NCI-H128 (cell line): ENCODE measurements around the gene MPRIP.

Experiments used
- DNase-seq: peaks from one replicate; lab custom pipeline; 2025; ENCODE audit not compliant: unreplicated experiment; lab: John Stamatoyannopoulos, UW

The MPRIP gene

GRCh38 chr17:17227608-17228520 lies 185.6 kb downstream of the MPRIP start:
- DNase-seq: no peak

- DNase-seq: no peak
Measured at GRCh38 chr17:17228521-17229279, 186.4 kb downstream of the MPRIP start.

GRCh38 chr17:17229416-17230384 lies 187.4 kb downstream of the MPRIP start:
- DNase-seq: no peak

GRCh38 chr17:17231621-17232302 lies 189.5 kb downstream of the MPRIP start:
- no peak for DNase-seq

- DNase-seq: no peak
Measured at GRCh38 chr17:17232303-17232621, 190.0 kb downstream of the MPRIP start.

- no peak for DNase-seq
Measured at GRCh38 chr17:17235212-17236174, 193.2 kb downstream of the MPRIP start.

- DNase-seq: no peak
Measured at GRCh38 chr17:17236295-17237025, 194.2 kb downstream of the MPRIP start.

GRCh38 chr17:17237026-17237799 lies 195.0 kb downstream of the MPRIP start, which contains the start of gene FLCN:
Gene FLCN, minus strand, starts transcription at chr17:17237168. Its CDS starts 9,031 bp downstream, at chr17:17228137.
- peak; percentile 72 for DNase-seq

DNA sequence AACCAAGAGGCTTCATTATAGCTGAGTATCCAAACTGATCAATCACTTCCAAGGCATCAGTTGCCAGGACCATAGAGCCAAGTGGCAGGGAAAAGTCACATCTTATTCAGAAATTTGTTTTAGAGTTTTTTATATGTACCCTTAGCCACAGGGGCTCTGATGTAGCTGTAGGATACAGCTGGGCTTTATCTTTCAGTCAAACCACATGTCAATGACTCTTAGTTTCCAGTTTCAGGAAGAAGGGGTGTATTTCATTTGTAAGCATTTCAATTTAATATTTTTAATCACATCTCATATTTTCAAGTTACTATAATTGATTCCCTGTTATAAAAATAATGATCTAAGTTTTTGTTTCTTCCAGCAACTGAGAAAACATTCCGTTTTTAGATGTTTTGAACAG lies 197.6 kb downstream of the MPRIP start:
- DNase-seq: no peak

GRCh38 chr17:17241656-17242055 lies 199.4 kb downstream of the MPRIP start:
- DNase-seq: no peak

GRCh38 chr17:17242246-17242645 lies 200.0 kb downstream of the MPRIP start:
- no peak for DNase-seq
